HepG2 (cell line): ENCODE measurements around the gene CYB5D1. TPM values are rescaled to one million over a fixed set of nuclear protein-coding genes. Genes with fewer than 3 reads are reported as not detected.

Experiments used
- BCL6 ChIP-seq: IDR thresholded peaks from 2 replicates; pipeline ENCODE4 v1.6.1; 2016; ENCODE audit warnings: missing genetic modification reagents, missing compliant biosample characterization
- CHCHD3 ChIP-seq: sonication (generic); formaldehyde crosslinking; IDR thresholded peaks from 2 replicates; pipeline ENCODE4 v1.8.0; 2022; ENCODE audit warnings: mild to moderate bottlenecking, missing genetic modification reagents, moderate library complexity
- IKZF1 ChIP-seq: fragments of 450-650 bp; IDR thresholded peaks from 2 replicates; pipeline ENCODE4 v1.7.1; 2016
- MEF2D ChIP-seq: sonication (generic); formaldehyde crosslinking; IDR thresholded peaks from 2 replicates; pipeline ENCODE4 v1.5.1; 2020; ENCODE audit warnings: mild to moderate bottlenecking, missing genetic modification reagents
- NR2F6 ChIP-seq, 2 experiments: IDR thresholded peaks; 2 replicates each; pipeline ENCODE4 v1.6.1; 2016; ENCODE audit warnings: antibody characterized with exemption in 1 of 2, mild to moderate bottlenecking in 1 of 2
- PAF1 ChIP-seq: IDR thresholded peaks from 2 replicates; pipeline ENCODE4 v1.6.1; 2016; ENCODE audit warnings: missing genetic modification reagents, missing compliant biosample characterization
- PAX8 ChIP-seq: sonication (generic); formaldehyde crosslinking; IDR thresholded peaks from 2 replicates; pipeline ENCODE4 v1.8.0; 2022; ENCODE audit warnings: mild to moderate bottlenecking, missing genetic modification reagents, borderline replicate concordance
- RAD21 ChIP-seq: fragments of 450-650 bp; formaldehyde crosslinking; IDR thresholded peaks from 2 replicates; pipeline ENCODE4 v1.5.0; 2020; ENCODE audit warnings: mild to moderate bottlenecking
- RARA ChIP-seq: IDR thresholded peaks from 2 replicates; pipeline ENCODE4 v1.6.1; 2016; ENCODE audit warnings: missing genetic modification reagents, missing compliant biosample characterization
- SKI ChIP-seq: fragments of 450-650 bp; IDR thresholded peaks from one replicate; pipeline ENCODE4 v1.6.1; 2018; ENCODE audit warnings: mild to moderate bottlenecking; ENCODE audit not compliant: partially characterized antibody
- SMARCC2 ChIP-seq: fragments of 450-650 bp; IDR thresholded peaks from 2 replicates; pipeline ENCODE4 v1.6.1; 2017; ENCODE audit warnings: antibody characterized with exemption, mild to moderate bottlenecking
- SNAI1 ChIP-seq: sonication (generic); formaldehyde crosslinking; IDR thresholded peaks from 2 replicates; pipeline ENCODE4 v1.5.0; 2020; ENCODE audit warnings: mild to moderate bottlenecking, missing genetic modification reagents, borderline replicate concordance
- SNAPC2 ChIP-seq: sonication (generic); formaldehyde crosslinking; IDR thresholded peaks from 2 replicates; pipeline ENCODE4 v1.8.1; 2022; ENCODE audit warnings: mild to moderate bottlenecking, missing genetic modification reagents
- STAG1 ChIP-seq: sonication (generic); formaldehyde crosslinking; IDR thresholded peaks from 2 replicates; pipeline ENCODE4 v1.4.0; 2020; ENCODE audit warnings: missing genetic modification reagents
- TCF7 ChIP-seq: sonication (generic); IDR thresholded peaks from 2 replicates; pipeline ENCODE4 v1.6.1; 2016; ENCODE audit warnings: antibody characterized with exemption, low read depth
- ZC3H13 ChIP-seq: sonication (generic); formaldehyde crosslinking; IDR thresholded peaks from 2 replicates; pipeline ENCODE4 v1.8.1; 2023; ENCODE audit warnings: mild to moderate bottlenecking, missing genetic modification reagents, moderate library complexity
- ZFP41 ChIP-seq: sonication (generic); formaldehyde crosslinking; IDR thresholded peaks from 2 replicates; pipeline ENCODE4 v1.4.0; 2020; ENCODE audit warnings: mild to moderate bottlenecking, missing genetic modification reagents, borderline replicate concordance
- ZIK1 ChIP-seq: sonication (generic); formaldehyde crosslinking; IDR thresholded peaks from 2 replicates; pipeline ENCODE4 v1.5.0; 2020; ENCODE audit warnings: mild to moderate bottlenecking, low read depth, missing genetic modification reagents, borderline replicate concordance
- ZNF333 ChIP-seq: sonication (generic); formaldehyde crosslinking; IDR thresholded peaks from 2 replicates; pipeline ENCODE4 v1.4.0; 2020; ENCODE audit warnings: mild to moderate bottlenecking, missing genetic modification reagents, borderline replicate concordance
- ZNF335 ChIP-seq: sonication (generic); formaldehyde crosslinking; IDR thresholded peaks from 2 replicates; pipeline ENCODE4 v1.4.0; 2020; ENCODE audit warnings: missing genetic modification reagents
- ZNF343 ChIP-seq: sonication (generic); formaldehyde crosslinking; IDR thresholded peaks from 2 replicates; pipeline ENCODE4 v1.4.0; 2020; ENCODE audit warnings: mild to moderate bottlenecking, missing genetic modification reagents
- ZNF441 ChIP-seq: sonication (generic); formaldehyde crosslinking; IDR thresholded peaks from 2 replicates; pipeline ENCODE4 v1.7.0; 2021; ENCODE audit warnings: missing genetic modification reagents, borderline replicate concordance
- ZNF615 ChIP-seq: sonication (generic); formaldehyde crosslinking; IDR thresholded peaks from 2 replicates; pipeline ENCODE4 v1.5.0; 2020; ENCODE audit warnings: mild to moderate bottlenecking, missing genetic modification reagents, borderline replicate concordance
- ZNF75D ChIP-seq: sonication (generic); formaldehyde crosslinking; IDR thresholded peaks from 2 replicates; pipeline ENCODE4 v1.8.1; 2023; ENCODE audit warnings: missing genetic modification reagents, mild to moderate bottlenecking, borderline replicate concordance
- polyA plus RNA-seq, 8 experiments: library from polyadenylated mRNA; depleted of rRNA in 3 of 8; stranded (reverse) in 7 of 8; unstranded in 1 of 8; fragments of >200 nt; fragmentation: Illumina TruSeq in 4 of 8; extraction: Trizol in 4 of 8; gene quantifications; 2 replicates each; pipeline versions ENCODE4 v1.2.1 to v1.2.3, GENCODE V29; 2011 to 2016; ENCODE audit warnings: low read depth in 4 of 8, missing spikeins in 1 of 8, mixed read lengths in 1 of 8; ENCODE audit not compliant: insufficient read depth in 1 of 8
- total RNA-seq, 5 experiments: library from RNA; depleted of rRNA; stranded (reverse); fragments of >200 nt; fragmentation: Illumina TruSeq; extraction: Trizol; gene quantifications; 2 replicates each; pipeline ENCODE4 v1.2.3, GENCODE V29; 2016; ENCODE audit warnings: low read depth in 1 of 5
- TF ChIP-seq, protein P1 (sequence below): sonication (generic); formaldehyde crosslinking; IDR thresholded peaks from 2 replicates; pipeline ENCODE4 v1.4.0; 2020; ENCODE audit warnings: missing genetic modification reagents
- TF ChIP-seq, protein P2 (sequence below): sonication (generic); formaldehyde crosslinking; IDR thresholded peaks from 2 replicates; pipeline ENCODE4 v1.4.0; 2020; ENCODE audit warnings: mild to moderate bottlenecking, missing genetic modification reagents
- TF ChIP-seq, protein P3 (sequence below): sonication (generic); formaldehyde crosslinking; IDR thresholded peaks from 2 replicates; pipeline ENCODE4 v1.5.0; 2020; ENCODE audit warnings: missing genetic modification reagents

The CYB5D1 gene
- total and polyA plus RNA-seq, 2 of the 13 experiments (the other 11 are each of a cell fraction or from before 2014, with no cell fraction given) = 8.9 to 17.0 TPM

DNA sequence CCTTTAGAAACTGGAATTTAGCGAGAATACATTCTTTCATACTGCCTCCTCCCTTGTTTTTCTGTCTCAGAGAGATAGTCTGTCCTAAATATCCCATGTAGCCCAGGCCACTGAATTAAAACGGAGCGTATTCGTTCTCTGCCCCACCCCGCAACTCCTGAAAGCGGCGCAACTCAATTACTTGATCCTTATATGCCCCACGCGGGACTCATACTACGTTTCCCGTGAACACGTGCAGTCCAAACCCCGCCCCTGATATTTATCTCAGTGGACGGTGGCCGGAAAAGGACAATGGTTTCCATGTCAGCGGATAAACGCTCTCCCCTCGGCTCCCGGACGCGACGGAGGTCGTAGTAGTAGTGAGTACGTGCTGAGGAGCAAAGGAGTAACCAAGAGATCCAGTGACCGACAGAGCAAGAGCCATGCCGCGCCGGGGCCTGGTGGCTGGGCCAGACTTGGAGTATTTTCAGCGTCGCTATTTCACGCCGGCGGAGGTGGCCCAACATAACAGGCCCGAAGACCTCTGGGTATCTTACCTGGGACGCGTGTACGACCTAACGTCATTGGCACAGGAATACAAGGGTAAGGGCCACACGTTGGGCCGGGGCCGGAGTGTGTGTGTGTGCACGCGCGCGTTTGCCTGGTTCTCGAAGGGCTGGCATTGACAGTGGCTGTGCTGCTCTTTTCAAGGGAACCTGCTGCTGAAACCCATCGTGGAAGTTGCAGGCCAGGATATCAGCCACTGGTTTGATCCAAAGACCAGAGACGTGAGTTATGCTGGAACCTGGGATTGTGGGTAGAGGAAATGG, at the start of gene CYB5D1 (continued):
- TF ChIP-seq ZC3H13 (CRISPR knock-in tag) (no peak), PAX8 (CRISPR knock-in tag) (no peak), BCL6 (CRISPR knock-in tag) (no peak), CHCHD3 (CRISPR knock-in tag) (no peak), IKZF1 (no peak), STAG1 (CRISPR knock-in tag) (no peak), SMARCC2 (no peak), ZNF333 (CRISPR knock-in tag) (no peak), SKI (peak; percentile 34), SNAI1 (CRISPR knock-in tag) (no peak), ZNF441 (CRISPR knock-in tag) (peak; percentile 32; the same call in 1 of the 2 replicates), PAF1 (no peak), ZNF615 (CRISPR knock-in tag) (no peak), NR2F6 (IDR thresholded peaks at IDR 0.05) (no peak), NR2F6 (CRISPR knock-in tag; IDR thresholded peaks at IDR 0.05) (no peak), ZNF343 (CRISPR knock-in tag) (no peak), ZNF335 (CRISPR knock-in tag) (peak; percentile 68; the same call in 1 of the 2 replicates), TCF7 (no peak), ZNF75D (CRISPR knock-in tag) (no peak), MEF2D (CRISPR knock-in tag) (no peak), ZIK1 (CRISPR knock-in tag) (no peak), SNAPC2 (CRISPR knock-in tag) (no peak; the same call in 1 of the 2 replicates), ZFP41 (CRISPR knock-in tag) (peak; percentile 74; the same call in 1 of the 2 replicates), RARA (CRISPR knock-in tag) (no peak), RAD21 (CRISPR knock-in tag) (no peak)
- TF ChIP-seq, protein P1, sequence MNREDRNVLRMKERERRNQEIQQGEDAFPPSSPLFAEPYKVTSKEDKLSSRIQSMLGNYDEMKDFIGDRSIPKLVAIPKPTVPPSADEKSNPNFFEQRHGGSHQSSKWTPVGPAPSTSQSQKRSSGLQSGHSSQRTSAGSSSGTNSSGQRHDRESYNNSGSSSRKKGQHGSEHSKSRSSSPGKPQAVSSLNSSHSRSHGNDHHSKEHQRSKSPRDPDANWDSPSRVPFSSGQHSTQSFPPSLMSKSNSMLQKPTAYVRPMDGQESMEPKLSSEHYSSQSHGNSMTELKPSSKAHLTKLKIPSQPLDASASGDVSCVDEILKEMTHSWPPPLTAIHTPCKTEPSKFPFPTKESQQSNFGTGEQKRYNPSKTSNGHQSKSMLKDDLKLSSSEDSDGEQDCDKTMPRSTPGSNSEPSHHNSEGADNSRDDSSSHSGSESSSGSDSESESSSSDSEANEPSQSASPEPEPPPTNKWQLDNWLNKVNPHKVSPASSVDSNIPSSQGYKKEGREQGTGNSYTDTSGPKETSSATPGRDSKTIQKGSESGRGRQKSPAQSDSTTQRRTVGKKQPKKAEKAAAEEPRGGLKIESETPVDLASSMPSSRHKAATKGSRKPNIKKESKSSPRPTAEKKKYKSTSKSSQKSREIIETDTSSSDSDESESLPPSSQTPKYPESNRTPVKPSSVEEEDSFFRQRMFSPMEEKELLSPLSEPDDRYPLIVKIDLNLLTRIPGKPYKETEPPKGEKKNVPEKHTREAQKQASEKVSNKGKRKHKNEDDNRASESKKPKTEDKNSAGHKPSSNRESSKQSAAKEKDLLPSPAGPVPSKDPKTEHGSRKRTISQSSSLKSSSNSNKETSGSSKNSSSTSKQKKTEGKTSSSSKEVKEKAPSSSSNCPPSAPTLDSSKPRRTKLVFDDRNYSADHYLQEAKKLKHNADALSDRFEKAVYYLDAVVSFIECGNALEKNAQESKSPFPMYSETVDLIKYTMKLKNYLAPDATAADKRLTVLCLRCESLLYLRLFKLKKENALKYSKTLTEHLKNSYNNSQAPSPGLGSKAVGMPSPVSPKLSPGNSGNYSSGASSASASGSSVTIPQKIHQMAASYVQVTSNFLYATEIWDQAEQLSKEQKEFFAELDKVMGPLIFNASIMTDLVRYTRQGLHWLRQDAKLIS (CRISPR knock-in tag) = no peak
- TF ChIP-seq, protein P2, sequence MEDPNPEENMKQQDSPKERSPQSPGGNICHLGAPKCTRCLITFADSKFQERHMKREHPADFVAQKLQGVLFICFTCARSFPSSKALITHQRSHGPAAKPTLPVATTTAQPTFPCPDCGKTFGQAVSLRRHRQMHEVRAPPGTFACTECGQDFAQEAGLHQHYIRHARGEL (CRISPR knock-in tag) = no peak
- TF ChIP-seq, protein P3, sequence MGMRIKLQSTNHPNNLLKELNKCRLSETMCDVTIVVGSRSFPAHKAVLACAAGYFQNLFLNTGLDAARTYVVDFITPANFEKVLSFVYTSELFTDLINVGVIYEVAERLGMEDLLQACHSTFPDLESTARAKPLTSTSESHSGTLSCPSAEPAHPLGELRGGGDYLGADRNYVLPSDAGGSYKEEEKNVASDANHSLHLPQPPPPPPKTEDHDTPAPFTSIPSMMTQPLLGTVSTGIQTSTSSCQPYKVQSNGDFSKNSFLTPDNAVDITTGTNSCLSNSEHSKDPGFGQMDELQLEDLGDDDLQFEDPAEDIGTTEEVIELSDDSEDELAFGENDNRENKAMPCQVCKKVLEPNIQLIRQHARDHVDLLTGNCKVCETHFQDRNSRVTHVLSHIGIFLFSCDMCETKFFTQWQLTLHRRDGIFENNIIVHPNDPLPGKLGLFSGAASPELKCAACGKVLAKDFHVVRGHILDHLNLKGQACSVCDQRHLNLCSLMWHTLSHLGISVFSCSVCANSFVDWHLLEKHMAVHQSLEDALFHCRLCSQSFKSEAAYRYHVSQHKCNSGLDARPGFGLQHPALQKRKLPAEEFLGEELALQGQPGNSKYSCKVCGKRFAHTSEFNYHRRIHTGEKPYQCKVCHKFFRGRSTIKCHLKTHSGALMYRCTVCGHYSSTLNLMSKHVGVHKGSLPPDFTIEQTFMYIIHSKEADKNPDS = no peak
